T-helper 2 cell treated with Interferon-gamma antibody and Interleukin-4, amounts not matched to agents 100 ng/mL and 5 ng/mL, for 36 hours (primary cell): ENCODE results near the gene TMEM165. TPM values are rescaled to one million over a fixed set of nuclear protein-coding genes. Genes with fewer than 3 reads are reported as not detected.
"Not testable (repeated sequence)": the region's sequence is repeated elsewhere in the genome, so short reads cannot be mapped to it uniquely, and the experiment has no call there.

ENCODE experiments used
- intact Hi-C: fragments of 100-400 bp; cut with micrococcal nuclease; formaldehyde crosslinking; loops from one replicate; pipeline ENCODE4 v1.15.1; 2023
- total RNA-seq: library from RNA; stranded (reverse); gene quantifications from 2 replicates; pipeline ENCODE4 v1.2.3, GENCODE V29; 2022

The TMEM165 gene, protein sequence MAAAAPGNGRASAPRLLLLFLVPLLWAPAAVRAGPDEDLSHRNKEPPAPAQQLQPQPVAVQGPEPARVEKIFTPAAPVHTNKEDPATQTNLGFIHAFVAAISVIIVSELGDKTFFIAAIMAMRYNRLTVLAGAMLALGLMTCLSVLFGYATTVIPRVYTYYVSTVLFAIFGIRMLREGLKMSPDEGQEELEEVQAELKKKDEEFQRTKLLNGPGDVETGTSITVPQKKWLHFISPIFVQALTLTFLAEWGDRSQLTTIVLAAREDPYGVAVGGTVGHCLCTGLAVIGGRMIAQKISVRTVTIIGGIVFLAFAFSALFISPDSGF
- total RNA-seq = 81.9 and 84.4 TPM in 2 replicates

DNA sequence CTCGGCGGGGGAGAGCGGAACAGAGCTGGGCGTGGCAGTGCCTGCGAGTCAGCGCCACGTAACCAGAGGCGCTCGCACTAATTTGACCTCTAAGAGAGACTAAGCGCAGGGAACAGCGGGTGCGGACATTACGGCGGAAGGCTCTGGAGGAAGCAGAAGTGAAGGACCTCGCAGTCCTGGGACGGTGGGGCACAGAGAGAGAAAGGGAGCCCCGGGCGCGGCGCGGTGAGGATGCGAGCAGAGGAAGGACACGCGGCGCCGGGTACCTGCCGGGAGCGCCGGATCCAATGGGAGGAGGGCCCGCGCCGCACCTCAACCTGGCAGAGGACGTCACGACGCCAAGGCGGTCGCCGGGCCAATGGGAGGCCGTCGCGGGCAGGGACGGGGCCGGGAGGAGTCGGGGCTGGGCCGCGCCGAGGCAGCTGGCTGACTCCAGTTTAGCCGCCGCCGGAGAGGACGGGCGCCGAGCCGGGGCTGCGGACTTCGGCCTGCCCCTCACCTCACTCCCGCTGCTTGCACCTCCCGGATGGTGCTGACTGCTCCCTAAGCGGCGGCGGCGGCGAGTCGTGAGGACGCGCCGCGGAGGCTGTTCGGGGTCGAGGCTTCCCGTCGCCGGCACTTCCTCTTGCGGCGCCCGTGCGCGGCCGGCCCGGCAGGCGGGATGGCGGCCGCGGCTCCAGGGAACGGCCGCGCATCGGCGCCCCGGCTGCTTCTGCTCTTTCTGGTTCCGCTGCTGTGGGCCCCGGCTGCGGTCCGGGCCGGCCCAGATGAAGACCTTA lies at the start of gene TMEM165:
TSS of gene TMEM165 (plus strand) at position 429 of the 779 bp plus-strand sequence. CDS start at position 662, 233 bp downstream.
- intact Hi-C loops = loop anchor here (1.0 to 5.0 kb wide), 8 partner anchors 9 to 1582 kb away; partner anchors contain the start of genes CEP135, CLOCK, EXOC1 and NOA1

DNA sequence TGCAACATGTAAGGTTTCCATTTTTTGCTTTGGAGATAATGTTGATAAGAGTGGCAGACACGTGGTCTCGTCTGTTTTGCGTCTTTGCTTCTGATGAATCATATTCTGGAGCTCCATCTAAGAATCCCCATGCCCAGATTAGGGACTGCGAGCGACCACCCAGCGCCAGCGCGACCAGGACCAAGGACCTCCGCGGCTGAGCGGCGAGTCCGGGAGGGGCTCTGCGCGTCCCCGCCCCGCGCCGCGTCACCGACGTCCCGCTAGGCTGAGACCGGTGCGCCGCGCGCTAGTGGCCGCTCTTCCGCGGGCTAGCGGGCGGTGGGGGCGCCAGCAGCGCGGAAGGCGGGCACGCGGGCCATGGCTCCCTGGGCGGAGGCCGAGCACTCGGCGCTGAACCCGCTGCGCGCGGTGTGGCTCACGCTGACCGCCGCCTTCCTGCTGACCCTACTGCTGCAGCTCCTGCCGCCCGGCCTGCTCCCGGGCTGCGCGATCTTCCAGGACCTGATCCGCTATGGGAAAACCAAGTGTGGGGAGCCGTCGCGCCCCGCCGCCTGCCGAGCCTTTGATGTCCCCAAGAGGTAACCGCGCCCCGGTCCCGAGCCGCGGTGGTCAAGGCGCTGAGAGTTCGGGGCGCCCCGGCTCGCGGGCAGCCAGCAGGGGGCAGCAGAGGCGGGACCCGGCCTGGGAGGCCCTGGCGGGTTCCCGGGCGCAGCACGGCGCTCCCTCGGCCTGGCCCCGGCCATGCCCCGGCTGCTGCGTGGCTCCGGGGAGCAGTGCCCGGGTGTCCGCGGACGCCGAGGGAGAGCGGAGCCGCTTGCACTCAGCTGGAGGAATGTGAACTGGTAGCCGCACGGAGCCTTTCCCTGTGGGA lies 49.5 kb upstream of the TMEM165 start, which contains the start of gene SRD5A3:
TSS of gene SRD5A3 (plus strand) at position 263 of the 871 bp plus-strand sequence. CDS start at position 358, 95 bp downstream.
- intact Hi-C loops = loop anchor here (1.0 to 5.0 kb wide), 8 partner anchors 49 to 956 kb away; partner anchors contain the start of genes CEP135, CLOCK, EXOC1 and TMEM165

DNA sequence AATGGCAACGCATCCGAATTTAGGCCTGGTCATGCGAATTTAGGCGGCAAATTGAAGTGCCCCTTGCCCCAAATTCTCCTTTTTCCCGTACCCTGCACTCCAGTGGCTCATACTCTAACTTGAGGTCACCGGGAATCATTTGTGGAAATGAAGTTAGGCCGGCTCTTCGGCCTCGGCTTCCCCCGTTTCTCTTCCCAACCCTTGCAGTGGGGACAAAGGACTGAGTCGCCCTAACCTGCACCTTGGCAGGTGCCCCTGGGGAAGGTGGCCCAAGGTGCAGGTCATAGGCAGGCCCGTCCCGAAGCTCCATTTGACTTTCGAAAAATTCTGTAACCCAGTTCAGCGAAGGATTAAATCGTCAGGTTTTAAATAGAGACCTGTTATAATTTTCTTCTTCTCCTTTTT lies 48.9 kb upstream of the TMEM165 start:
- intact Hi-C loops = loop anchor here (1.0 to 5.0 kb wide), 8 partner anchors 48 to 955 kb away; partner anchors contain the start of genes CEP135, CLOCK, EXOC1 and TMEM165

DNA sequence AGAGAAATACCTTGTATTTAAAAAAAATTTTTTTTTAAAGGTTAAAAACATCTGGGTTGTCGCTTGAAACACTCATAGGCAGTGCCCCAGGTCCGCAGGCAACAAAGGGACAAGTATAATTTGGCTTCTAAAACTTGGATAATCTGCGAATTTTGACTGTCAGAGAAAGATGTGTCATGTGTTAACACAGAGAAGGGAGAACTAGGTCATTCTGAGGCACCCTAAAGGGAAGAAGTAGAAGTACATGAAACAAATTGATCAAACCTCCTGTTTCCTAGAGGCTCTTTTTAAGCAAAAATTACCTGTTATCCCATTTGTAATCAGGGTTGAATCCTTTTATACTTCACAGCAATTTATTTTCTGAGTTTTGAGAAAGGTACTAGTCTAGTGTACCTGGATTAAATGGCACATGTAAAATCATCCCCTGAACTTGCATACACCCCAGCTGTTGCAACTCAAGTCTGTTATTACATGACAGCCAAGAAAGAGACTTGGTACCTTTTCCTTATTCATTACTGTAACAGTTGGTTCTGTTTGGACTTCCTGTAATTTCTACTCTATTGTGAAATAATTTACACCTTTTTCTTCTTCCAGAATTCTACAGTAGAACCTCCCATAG lies 48.0 kb upstream of the TMEM165 start:
- intact Hi-C loops = loop anchor here (2.0 to 5.0 kb wide), 6 partner anchors 90 to 955 kb away; partner anchors contain the start of genes CEP135 and EXOC1

DNA sequence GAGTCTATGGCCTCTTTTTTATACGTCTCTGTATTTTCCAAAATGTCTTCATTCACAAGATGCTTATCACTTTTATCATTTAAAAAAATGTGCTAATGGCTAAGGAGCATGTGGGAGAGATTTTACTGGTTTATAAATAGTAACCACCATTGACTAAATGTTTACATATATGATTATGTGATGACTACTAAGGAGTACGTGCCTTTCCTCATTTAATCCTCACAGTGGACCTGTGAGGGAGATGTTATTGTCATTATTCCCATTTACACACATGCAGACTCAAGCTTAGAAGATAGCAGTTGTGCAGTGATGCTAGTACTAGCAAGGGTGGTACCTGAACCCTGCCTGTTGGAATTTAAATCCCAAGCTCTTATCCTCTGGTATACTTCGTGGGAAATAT lies 47.3 kb upstream of the TMEM165 start:
- intact Hi-C loops = loop anchor here (5.0 kb wide), 4 partner anchors 89 to 954 kb away; partner anchors contain the start of gene EXOC1

DNA sequence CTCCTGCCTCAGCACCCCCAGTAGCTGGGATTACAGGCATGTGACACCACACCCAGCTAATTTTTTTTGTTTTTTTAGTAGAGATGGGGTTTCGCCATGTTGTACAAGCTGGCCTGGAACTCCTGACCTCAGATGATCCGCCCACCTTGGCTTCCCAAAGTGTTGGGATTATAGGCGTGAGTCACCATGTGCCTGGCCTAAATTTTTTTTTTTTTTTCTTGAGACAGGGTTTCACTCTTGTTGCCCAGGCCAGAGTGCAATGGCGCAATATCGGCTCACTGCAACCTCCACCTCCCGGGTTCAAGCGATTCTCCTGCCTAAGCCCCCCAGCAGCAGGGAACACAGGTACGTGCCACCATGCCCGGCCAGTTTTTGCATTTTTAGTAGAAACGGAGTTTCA lies 44.9 kb upstream of the TMEM165 start:
- intact Hi-C loops = not testable (repeated sequence)

DNA sequence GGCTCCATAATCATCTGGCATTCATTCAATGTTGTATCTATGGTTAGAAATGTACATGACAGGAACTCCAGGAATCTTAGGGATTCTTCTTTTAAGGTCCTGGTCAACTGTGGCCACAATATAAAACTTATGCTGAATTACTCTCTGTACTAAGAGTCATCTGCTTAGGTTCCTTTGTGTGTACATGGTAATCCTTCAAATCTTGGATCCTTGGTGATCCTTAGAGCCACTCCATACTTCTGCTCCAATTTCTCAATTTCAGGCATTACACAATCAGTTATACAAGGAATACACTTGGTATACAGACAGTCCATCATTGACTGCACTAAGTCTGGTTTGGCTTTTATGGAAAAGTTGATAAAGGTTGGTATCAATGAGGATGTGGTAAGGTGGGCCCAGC lies 43.9 kb upstream of the TMEM165 start:
- intact Hi-C loops = no loop called here

DNA sequence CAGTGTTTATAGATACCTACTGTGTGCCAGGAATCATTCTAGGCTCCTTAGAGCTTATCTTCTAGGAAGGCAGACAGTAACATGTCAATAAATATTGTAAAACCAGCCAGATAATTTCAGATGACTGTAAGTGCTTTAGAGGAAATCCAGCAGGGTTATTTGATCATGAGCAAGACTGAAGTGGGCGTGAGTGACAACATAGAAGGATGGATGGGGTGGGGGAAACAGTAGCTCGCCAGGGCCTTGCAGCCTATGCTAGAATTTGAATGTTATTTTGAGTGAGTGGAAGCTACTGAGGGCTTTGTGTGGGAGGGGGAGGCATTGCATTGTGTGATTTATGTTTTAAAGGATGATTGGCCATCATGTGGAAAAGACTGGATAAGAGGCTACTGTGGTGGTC lies 43.0 kb upstream of the TMEM165 start:
- intact Hi-C loops = no loop called here

DNA sequence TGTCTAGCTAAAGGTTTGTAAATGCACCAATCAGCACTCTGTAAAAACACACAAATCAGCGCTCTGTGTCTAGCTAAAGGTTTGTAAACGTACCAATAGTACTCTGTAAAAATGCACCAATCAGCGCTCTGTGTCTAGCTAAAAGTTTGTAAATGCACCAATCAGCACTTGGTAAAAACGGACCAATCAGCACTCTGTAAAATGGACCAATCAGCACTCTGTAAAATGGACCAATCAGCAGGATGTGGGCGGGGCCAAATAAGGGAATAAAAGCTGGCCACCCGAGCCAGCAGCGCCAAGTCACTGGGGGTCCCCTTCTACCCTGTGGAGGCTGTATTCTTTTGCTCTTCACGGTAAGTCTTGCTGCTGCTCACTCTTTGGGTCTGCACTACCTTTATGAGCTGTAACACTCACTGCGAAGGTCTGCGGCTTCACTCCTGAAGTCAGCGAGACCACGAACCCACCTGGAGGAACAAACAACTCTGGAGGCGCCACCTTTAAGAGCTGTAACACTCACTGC lies 42.5 kb upstream of the TMEM165 start:
- intact Hi-C loops = not testable (repeated sequence)

DNA sequence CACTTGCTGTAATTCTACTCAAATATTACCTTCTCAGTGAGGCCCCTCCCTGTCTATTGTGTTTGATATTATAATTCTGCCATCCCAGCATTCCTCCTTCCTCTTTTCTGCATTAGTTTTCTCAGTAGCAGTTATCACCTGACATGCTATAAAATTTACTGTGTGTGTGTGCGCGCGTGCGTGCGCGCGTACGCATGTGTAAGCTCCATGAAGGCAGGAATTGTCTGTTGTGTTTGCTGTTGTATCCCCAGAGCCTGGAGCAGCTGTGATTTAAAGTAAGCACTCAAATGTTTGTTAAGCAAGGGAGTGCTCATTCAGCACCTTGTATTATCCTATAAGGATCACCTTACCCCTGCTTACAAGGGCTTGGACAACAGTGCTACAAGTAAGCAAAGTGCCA lies 41.1 kb upstream of the TMEM165 start:
- intact Hi-C loops = no loop called here

DNA sequence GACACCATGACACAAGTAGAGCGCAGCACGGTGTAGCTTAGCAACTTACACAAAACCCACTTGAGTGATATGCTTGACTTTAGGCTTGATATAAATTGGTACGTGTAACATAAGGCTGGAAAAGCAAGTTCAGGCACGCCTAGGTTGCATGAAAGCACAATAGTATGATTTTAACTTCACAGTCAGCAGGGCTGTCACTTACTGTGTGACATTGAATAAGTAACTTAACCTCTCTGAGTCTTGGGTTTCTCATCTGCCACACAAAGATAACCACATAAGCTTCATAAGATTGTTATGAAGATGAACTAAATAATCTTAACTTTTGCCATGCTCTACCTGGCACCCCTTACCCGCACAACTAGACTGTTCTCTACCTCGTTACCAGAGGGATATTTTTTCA lies 40.2 kb upstream of the TMEM165 start:
- intact Hi-C loops = no loop called here

DNA sequence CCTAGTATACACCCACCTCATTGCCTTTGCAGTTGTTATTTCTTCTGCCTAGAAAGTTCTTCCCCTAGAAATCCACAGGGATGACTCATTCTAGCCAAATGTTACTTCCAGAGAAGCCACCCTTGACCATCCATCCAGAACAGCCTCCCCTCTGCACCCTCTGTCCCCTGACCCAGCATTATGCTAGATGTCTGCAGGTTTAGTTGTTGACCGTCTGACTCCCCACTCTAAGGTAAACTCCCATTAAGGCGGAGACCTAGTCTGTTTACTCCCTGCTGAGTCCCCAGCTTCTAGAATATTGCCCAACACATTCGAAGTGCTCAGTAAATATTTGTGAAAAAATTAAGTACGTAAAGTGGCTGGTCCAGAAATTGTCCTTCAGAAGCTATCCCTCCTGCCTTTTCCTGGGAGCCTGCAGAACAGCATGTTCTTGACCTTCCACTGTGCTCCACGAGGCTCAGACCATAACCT lies 38.7 kb upstream of the TMEM165 start:
- intact Hi-C loops = no loop called here

DNA sequence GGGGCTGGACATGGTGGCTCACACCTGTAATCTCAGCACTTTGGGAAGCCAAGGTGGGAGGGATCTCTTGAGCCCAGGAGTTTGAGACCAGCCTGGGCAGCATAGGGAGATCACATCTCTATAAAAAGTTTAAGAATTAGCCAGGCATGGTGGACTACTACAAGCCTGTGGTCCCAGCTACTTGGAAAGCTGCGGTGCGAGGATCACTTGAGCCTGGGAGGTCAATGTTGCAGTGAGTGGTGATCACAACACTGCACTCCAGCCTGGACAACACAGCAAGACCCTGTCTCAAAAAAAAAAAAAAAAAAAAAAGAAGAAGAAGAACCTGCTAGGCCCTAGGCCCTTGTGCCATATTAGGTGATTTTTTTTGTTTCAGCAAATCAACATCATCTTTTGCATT lies 37.5 kb upstream of the TMEM165 start:
- intact Hi-C loops = no loop called here

DNA sequence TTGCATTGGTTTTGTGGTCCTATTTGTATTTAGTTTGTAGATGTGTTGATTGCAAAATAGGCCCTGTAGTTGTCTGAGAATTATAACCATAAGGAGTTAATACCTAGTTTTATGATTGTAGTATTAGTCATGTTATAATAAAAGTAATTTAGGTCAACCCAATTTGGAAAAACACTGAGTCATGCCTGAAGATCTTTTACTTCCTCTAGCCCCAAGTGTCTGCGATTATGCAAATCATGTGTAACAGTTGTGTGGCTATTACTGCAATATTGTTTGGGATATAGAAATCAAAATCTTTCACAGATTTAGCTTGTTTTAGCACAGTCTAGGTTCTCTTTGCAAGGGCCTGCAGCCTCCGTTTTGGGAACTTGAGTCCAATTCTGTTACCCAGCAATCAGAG lies 37.1 kb upstream of the TMEM165 start:
- intact Hi-C loops = no loop called here

DNA sequence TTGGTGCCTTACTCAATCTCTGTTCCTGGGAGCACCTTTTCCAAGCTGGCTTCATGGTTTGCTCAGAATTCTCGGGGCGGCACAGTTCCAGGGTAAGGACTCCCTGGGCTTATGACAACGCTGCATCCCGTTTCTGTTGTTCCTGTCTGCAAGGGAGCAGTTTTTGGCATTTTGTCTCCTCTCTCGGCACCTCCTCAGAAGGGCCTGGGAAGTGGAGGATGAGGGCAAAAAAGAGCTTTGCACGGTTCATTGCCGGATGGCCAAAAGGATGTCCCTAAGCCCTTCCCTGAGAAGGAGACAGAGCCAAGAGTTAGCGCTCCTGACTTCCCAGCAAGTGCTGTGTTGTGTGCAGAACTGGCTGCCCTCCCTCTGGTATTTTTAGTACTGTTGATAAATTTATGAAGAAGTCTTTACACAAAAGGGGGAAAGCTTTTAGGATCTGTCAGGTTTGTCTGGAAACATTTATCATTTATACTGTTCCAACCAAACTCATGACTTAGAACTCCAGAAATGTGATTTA lies 36.3 kb upstream of the TMEM165 start:
- intact Hi-C loops = no loop called here

DNA sequence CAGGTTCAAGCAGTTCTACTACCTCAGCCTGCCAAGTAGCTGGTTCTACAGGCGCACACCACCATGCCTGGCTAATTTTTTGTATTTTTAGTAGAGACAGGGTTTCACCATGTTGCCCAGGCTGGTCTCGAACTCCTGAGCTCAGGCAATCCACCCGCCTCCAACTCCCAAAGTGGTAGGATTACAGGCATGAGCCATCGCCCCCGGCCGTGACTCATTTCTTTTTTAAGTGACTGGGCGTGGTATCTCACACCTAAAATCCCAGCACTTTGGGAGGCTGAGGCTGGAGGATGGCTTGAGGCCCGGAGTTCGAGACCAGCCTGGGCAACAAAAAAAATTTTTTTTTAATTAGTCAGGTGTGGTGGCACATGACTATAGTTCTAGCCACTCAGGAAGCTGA lies 32.8 kb upstream of the TMEM165 start:
- intact Hi-C loops = not testable (repeated sequence)

DNA sequence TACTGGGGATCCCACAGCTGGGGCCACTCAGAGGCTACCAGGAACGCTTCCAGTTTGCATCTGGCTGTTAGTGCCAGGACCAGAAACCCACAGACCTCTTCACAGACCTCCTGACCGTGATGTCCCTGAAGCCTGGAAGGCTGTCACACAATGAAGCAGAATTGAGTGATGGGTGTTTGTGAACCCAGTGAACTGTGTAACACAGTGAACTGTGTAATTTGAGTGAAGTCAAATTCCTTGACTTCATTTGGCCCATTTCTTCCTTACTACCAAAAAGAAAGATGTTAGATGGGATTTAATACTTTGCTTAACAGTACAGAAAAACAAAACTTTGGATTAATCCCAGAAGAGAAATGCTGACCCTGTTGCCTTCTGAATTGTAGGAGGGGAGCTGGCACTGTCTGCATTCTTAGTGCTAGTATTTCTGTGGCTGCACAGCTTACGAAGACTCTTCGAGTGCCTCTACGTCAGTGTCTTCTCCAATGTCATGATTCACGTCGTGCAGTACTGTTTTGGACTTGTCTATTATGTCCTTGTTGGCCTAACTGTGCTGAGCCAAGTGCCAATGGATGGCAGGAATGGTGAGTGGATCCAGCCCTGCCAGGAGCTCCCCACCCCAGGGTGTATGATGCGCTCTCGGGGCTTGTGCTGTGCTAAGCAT lies 31.9 kb upstream of the TMEM165 start:
- intact Hi-C loops = no loop called here

DNA sequence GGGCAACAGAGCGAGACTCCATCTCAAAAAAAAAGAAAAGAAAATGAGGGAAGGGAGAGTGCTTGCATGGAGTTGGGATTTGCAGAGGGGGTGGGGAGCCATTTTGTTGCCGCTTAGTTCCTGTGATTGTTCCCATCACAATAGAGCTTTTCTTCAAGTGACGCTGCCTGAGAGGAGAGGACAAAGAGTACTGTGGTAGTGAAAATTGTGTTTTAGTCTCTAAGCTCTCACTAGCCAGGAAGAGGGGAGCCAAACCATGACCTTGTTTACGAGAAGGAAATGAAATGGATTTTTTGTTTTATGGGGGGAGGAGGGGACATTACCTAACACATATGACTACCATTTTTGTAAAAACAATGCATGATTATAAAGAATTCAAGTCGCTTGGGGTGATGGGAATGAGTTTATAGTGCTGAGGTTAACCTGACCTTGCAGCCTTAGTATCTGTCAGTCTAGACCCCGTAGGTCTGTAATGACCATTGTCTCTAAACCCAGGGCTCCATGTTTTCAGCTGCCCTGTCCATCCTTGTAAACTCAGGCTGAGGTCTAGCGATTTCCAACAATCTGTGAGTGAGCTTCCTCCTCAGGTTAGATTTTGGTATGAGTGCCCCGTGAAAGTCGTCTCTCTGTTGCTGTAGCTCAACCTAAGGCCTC lies 30.9 kb upstream of the TMEM165 start:
- intact Hi-C loops = no loop called here

DNA sequence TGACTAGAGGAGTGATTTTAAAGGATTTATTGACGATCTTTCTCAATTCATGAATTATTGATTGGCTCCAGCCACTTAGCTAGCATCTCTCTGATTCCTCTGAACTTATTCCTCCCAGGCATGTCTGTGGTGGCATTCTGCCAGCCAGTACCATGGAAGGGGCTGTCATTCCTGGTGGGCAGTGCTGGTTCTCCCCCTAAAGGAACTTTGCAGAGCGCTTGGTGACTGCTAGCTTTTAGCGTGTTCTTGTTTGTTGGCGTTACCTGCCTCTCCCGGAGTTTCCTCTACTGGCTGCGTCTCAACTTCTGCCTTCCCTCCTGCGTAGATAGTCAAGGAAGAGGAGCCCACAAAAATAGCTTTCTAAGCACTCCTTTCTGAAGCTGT lies 30.4 kb upstream of the TMEM165 start:
- intact Hi-C loops = no loop called here
